Measurements from ENCODE around the gene ELMO1. TPM values are rescaled to one million over a fixed set of nuclear protein-coding genes. Genes with fewer than 3 reads are reported as not detected.

Gene ELMO1
- total RNA-seq (2021): 7.8 TPM in 2 replicates
- long read RNA-seq, full-length matches to known transcripts: 11 of 22 reads
- long read RNA-seq, partial matches to known transcripts: 4 of 22 reads
- long read RNA-seq, other reads (novel, unspliced or antisense): 7 of 22 reads

GRCh38 chr7:37448636-37449361 is at the start of gene ELMO1:
ELMO1 (minus strand) TSS chr7:37448864; CDS start chr7:37342690, 106,174 bp downstream.
- peaks cover 22 to 42% of the 10 kb centered on the region in 2 experiments for H3K4me1 Mint-ChIP-seq
- TF ChIP-seq CTCF (conservative IDR thresholded peaks at IDR 0.05): peak; percentile 67
- no peak within 1 kb of the TSS for H2BK20ac ChIP-seq (ENCODE audit: low read depth, low read length, poor library complexity, severe bottlenecking)
- DNase-seq: peak; percentile 87
- H3K79me2 ChIP-seq (ENCODE audit: insufficient read depth, low read length): 0 out of 2 replicates have a peak, but pooled peaks cover 3% of the 10 kb centered on the region
- H3K27me3 ChIP-seq (ENCODE audit: insufficient read depth, low read length): no peaks in the 10 kb centered on the region; the same call in 1 of the 2 replicates
- H2BK15ac ChIP-seq (ENCODE audit: low read depth, low read length): no peak within 1 kb of the TSS
- no peak within 1 kb of the TSS for H4K8ac ChIP-seq (replicated peaks; ENCODE audit: insufficient read length, low read depth, low read length)
- H3K23ac ChIP-seq (ENCODE audit: insufficient read length, low read depth, low read length): no peak within 1 kb of the TSS
- no peak within 1 kb of the TSS for H4K91ac ChIP-seq (ENCODE audit: insufficient read length, low read depth, low read length)
- H2AFZ ChIP-seq (ENCODE audit: low read length): no peak within 1 kb of the TSS
- no peak within 1 kb of the TSS for H3K56ac ChIP-seq (ENCODE audit: insufficient read length, low read depth, low read length)
- peak within 1 kb of the TSS in 2 of 3 experiments; percentile 76 to 89; a peak in 2 of 7 replicates for H3K27ac Mint-ChIP-seq
- H3K4ac ChIP-seq (ENCODE audit: low read depth, low read length): no peak within 1 kb of the TSS
- peak within 1 kb of the TSS; percentile 59; the same call in 1 of the 2 replicates for H3K14ac ChIP-seq (ENCODE audit: insufficient read depth, low read length)
- H3K4me2 ChIP-seq (ENCODE audit: insufficient read depth, insufficient read length, low read length): peak within 1 kb of the TSS; percentile 54
- no peak within 1 kb of the TSS for H3T11ph ChIP-seq (ENCODE audit: low read length)
- H4K20me1 ChIP-seq (ENCODE audit: control insufficient read depth, insufficient read depth, insufficient read length): no peaks in the 10 kb centered on the region
- H3K23me2 ChIP-seq (ENCODE audit: insufficient read length, low read depth, low read length, poor library complexity, severe bottlenecking): peaks cover 10% of the 10 kb centered on the region
- no peaks in the 10 kb centered on the region for H3K79me1 ChIP-seq (ENCODE audit: insufficient read depth, low read depth, low read length, poor library complexity, severe bottlenecking)
- H3K27me3 Mint-ChIP-seq (ENCODE audit: low read depth): peaks cover 56% of the 10 kb centered on the region
- no peak within 1 kb of the TSS for H2BK12ac ChIP-seq (ENCODE audit: insufficient read length, low read depth, low read length)
- peak within 1 kb of the TSS; percentile 83 to 94 for H3K4me3 Mint-ChIP-seq
- peak within 1 kb of the TSS; percentile 2 for H3K9ac ChIP-seq (ENCODE audit: extremely low read depth, insufficient read length, low read length)
- peak within 1 kb of the TSS; percentile 32 for H3K18ac ChIP-seq (ENCODE audit: insufficient read length, low read depth, low read length)
- H3K9me3 ChIP-seq (ENCODE audit: control insufficient read depth, low read depth, low read length): no peaks in the 10 kb centered on the region
- H4K5ac ChIP-seq (ENCODE audit: insufficient read length, low read depth, low read length): no peak within 1 kb of the TSS
- H3K27ac ChIP-seq (ENCODE audit: insufficient read length, low read depth, low read length): no peak within 1 kb of the TSS
- peaks cover 2% of the 10 kb centered on the region; the same call in 1 of the 2 replicates for H3K4me1 ChIP-seq (ENCODE audit: insufficient read depth, low read length)
- H2BK120ac ChIP-seq (ENCODE audit: low read depth, low read length, poor library complexity, severe bottlenecking): no peak within 1 kb of the TSS
- H3K36me3 Mint-ChIP-seq (ENCODE audit: insufficient read depth in 1 of 3, low read depth in 3 of 3): no peaks in the 10 kb centered on the region
- no peak within 1 kb of the TSS for H2AK5ac ChIP-seq (ENCODE audit: insufficient read length, low read length)
- no peak within 1 kb of the TSS for H2BK5ac ChIP-seq (ENCODE audit: insufficient read length, low read length)
- H3K9me3 Mint-ChIP-seq: no peaks in the 10 kb centered on the region
- no CpG with 5 or more reads among the region's 56 CpGs for WGBS (ENCODE audit: extremely low coverage, insufficient read length, low lambda C conversion rate)
